Neuron (in vitro differentiated cells): ENCODE results near the gene GDF2.

ENCODE experiments used
- H2AFZ ChIP-seq: one replicate; pipeline ENCODE4 v1.6.1; 2013; ENCODE audit warnings: low read depth, mild to moderate bottlenecking, inconsistent platforms, low read length, moderate library complexity
- H3K27me3 ChIP-seq: one replicate; pipeline ENCODE4 v1.6.1; 2013; ENCODE audit warnings: low read length; ENCODE audit not compliant: insufficient read depth
- H3K36me3 ChIP-seq: one replicate; pipeline ENCODE4 v1.6.1; 2013; ENCODE audit warnings: low read length; ENCODE audit not compliant: insufficient read depth
- H3K4me1 ChIP-seq: one replicate; pipeline ENCODE4 v1.6.1; 2013; ENCODE audit warnings: low read length; ENCODE audit not compliant: insufficient read depth
- H3K4me3 ChIP-seq: 2 replicates; pipeline ENCODE4 v1.5.1; 2013; ENCODE audit warnings: mild to moderate bottlenecking, low read length, moderate library complexity
- H3K9me3 ChIP-seq: one replicate; pipeline ENCODE4 v1.6.1; 2013; ENCODE audit warnings: low read length

The GDF2 gene

GRCh38 chr10:47286116-47286505, 36.1 kb upstream of the GDF2 start:
- Histone ChIP-seq H3K4me1 (no peaks in the 10 kb centered on the region), H3K36me3 (no peaks in the 10 kb centered on the region), H3K9me3 (no peaks in the 10 kb centered on the region), H3K27me3 (no peaks in the 10 kb centered on the region), H2AFZ (no peak overlapping the region), H3K4me3 (no peak overlapping the region)

GRCh38 chr10:47286591-47287315, 35.5 kb upstream of the GDF2 start:
- Histone ChIP-seq H3K36me3 (no peaks in the 10 kb centered on the region), H2AFZ (no peak overlapping the region), H3K27me3 (no peaks in the 10 kb centered on the region), H3K4me1 (no peaks in the 10 kb centered on the region), H3K4me3 (no peak overlapping the region), H3K9me3 (no peaks in the 10 kb centered on the region)

GRCh38 chr10:47287365-47287802, 34.9 kb upstream of the GDF2 start:
- H3K27me3 ChIP-seq, result no peaks in the 10 kb centered on the region
- no peaks in the 10 kb centered on the region for H3K4me1 ChIP-seq
- no peak overlapping the region for H3K4me3 ChIP-seq
- no peak overlapping the region for H2AFZ ChIP-seq
- H3K36me3 ChIP-seq, result no peaks in the 10 kb centered on the region
- H3K9me3 ChIP-seq, result no peaks in the 10 kb centered on the region

- Histone ChIP-seq H3K36me3 (no peaks in the 10 kb centered on the region), H2AFZ (no peak overlapping the region), H3K4me1 (no peaks in the 10 kb centered on the region), H3K9me3 (no peaks in the 10 kb centered on the region), H3K27me3 (no peaks in the 10 kb centered on the region), H3K4me3 (no peak overlapping the region)
Measured at GRCh38 chr10:47287805-47288204, 34.4 kb upstream of the GDF2 start.

GRCh38 chr10:47288236-47288635, 34.0 kb upstream of the GDF2 start:
- Histone ChIP-seq H3K9me3 (no peaks in the 10 kb centered on the region), H2AFZ (no peak overlapping the region), H3K4me1 (no peaks in the 10 kb centered on the region), H3K4me3 (no peak overlapping the region), H3K36me3 (no peaks in the 10 kb centered on the region), H3K27me3 (no peaks in the 10 kb centered on the region)

- H3K9me3 ChIP-seq, result no peaks in the 10 kb centered on the region
- H3K4me1 ChIP-seq, result no peaks in the 10 kb centered on the region
- H2AFZ ChIP-seq, result no peak overlapping the region
- no peaks in the 10 kb centered on the region for H3K27me3 ChIP-seq
- H3K4me3 ChIP-seq, result no peak overlapping the region
- H3K36me3 ChIP-seq, result no peaks in the 10 kb centered on the region
Measured at GRCh38 chr10:47288916-47289495, 33.2 kb upstream of the GDF2 start.

- Histone ChIP-seq H3K4me1 (no peaks in the 10 kb centered on the region), H3K27me3 (no peaks in the 10 kb centered on the region), H2AFZ (no peak overlapping the region), H3K4me3 (no peak overlapping the region), H3K36me3 (no peaks in the 10 kb centered on the region), H3K9me3 (no peaks in the 10 kb centered on the region)
Measured at GRCh38 chr10:47289921-47290320, 32.3 kb upstream of the GDF2 start.

- Histone ChIP-seq H2AFZ (no peak overlapping the region), H3K4me1 (no peaks in the 10 kb centered on the region), H3K27me3 (no peaks in the 10 kb centered on the region), H3K36me3 (no peaks in the 10 kb centered on the region), H3K9me3 (no peaks in the 10 kb centered on the region), H3K4me3 (no peak overlapping the region)
Measured at GRCh38 chr10:47290338-47290737, 31.9 kb upstream of the GDF2 start.

- no peaks in the 10 kb centered on the region for H3K9me3 ChIP-seq
- H3K4me1 ChIP-seq, result peaks cover 2% of the 10 kb centered on the region
- no peak overlapping the region for H2AFZ ChIP-seq
- H3K36me3 ChIP-seq, result no peaks in the 10 kb centered on the region
- no peak overlapping the region for H3K4me3 ChIP-seq
- H3K27me3 ChIP-seq, result no peaks in the 10 kb centered on the region
Measured at GRCh38 chr10:47291682-47292081, 30.6 kb upstream of the GDF2 start.

GRCh38 chr10:47294057-47294456, 28.2 kb upstream of the GDF2 start:
- Histone ChIP-seq H3K4me1 (peaks cover 11% of the 10 kb centered on the region), H3K36me3 (no peaks in the 10 kb centered on the region), H3K9me3 (no peaks in the 10 kb centered on the region), H3K27me3 (peaks cover 6% of the 10 kb centered on the region), H3K4me3 (no peak overlapping the region), H2AFZ (no peak overlapping the region)

GRCh38 chr10:47294501-47294900, 27.8 kb upstream of the GDF2 start:
- Histone ChIP-seq H3K4me3 (no peak overlapping the region), H3K36me3 (no peaks in the 10 kb centered on the region), H3K9me3 (no peaks in the 10 kb centered on the region), H3K4me1 (peaks cover 11% of the 10 kb centered on the region), H2AFZ (no peak overlapping the region), H3K27me3 (peaks cover 10% of the 10 kb centered on the region)

GRCh38 chr10:47295411-47295810, 26.8 kb upstream of the GDF2 start:
- Histone ChIP-seq H3K27me3 (peaks cover 14% of the 10 kb centered on the region), H3K9me3 (no peaks in the 10 kb centered on the region), H3K4me3 (no peak overlapping the region), H3K36me3 (no peaks in the 10 kb centered on the region), H2AFZ (no peak overlapping the region), H3K4me1 (peaks cover 11% of the 10 kb centered on the region)

GRCh38 chr10:47296156-47296894, 25.9 kb upstream of the GDF2 start:
- peaks cover 24% of the 10 kb centered on the region for H3K27me3 ChIP-seq
- H3K4me1 ChIP-seq, result peaks cover 16% of the 10 kb centered on the region

More at GRCh38 chr10:47296156-47296894, 25.9 kb upstream of the GDF2 start:
- H3K4me3 ChIP-seq, result no peak overlapping the region
- H3K9me3 ChIP-seq, result no peaks in the 10 kb centered on the region
- H2AFZ ChIP-seq, result no peak overlapping the region
- no peaks in the 10 kb centered on the region for H3K36me3 ChIP-seq
